HepG2 (cell line): ENCODE data around the gene EIF4EBP3. TPM values are rescaled to one million over a fixed set of nuclear protein-coding genes. Genes with fewer than 3 reads are reported as not detected.

Experiments used
- ATAC-seq: fragments of 200-7000 bp; cut with Tn5 transposase; 3 replicates; pipeline ENCODE4 v1.9.1; 2020; ENCODE audit warnings: mild to moderate bottlenecking, moderate library complexity
- BruUV-seq: library from RNA; stranded (reverse); fragments of 400-500 nt; replicated peaks from 2 replicates; lab custom pipeline; 2021; lab: Mats Ljungman, UMichigan
- CTCF ChIA-PET: fragments of 300-600 bp; formaldehyde crosslinking; extraction: SDS; loops from one replicate; lab custom pipeline; 2021; ENCODE audit warnings: low total read pairs, inconsistent platforms, low intra/inter-chr PET ratio; lab: Yijun Ruan, JAX
- POLR2A ChIA-PET: fragments of 350-600 bp; sonication (Branson Sonifier 250); formaldehyde crosslinking; loops from one replicate; lab custom pipeline; 2020; ENCODE audit warnings: antibody characterized with exemption, inconsistent platforms; lab: Yijun Ruan, JAX
- DNase-seq: peaks from one replicate; pipeline ENCODE4 v3.0.0-alpha.2; 2015; ENCODE audit warnings: low spot score
- FAIRE-seq: peaks from 3 replicates; lab custom pipeline; 2011; peaks lifted over from hg19 to GRCh38; lab: Jason Lieb, UNC
- H2AFZ ChIP-seq: one replicate; pipeline ENCODE4 v1.6.1; 2011; ENCODE audit warnings: low read length, inconsistent platforms
- H3K27ac ChIP-seq: fragments of 300-600 bp; 3 replicates; pipeline ENCODE4 v1.8.0; 2011; ENCODE audit warnings: mixed run types, mild to moderate bottlenecking, mixed read lengths, low read length, inconsistent platforms; ENCODE audit not compliant: insufficient read depth; ENCODE audit errors: extremely low read length
- H3K27me3 ChIP-seq, 2 experiments: fragments of 200-600 bp in 1 of 2; 2 replicates in 1 of 2; 3 replicates in 1 of 2; pipeline versions ENCODE4 v1.6.0 to v1.8.0; 2011; ENCODE audit warnings: low read length in 2 of 2, mild to moderate bottlenecking in 2 of 2, moderate library complexity in 2 of 2, inconsistent platforms in 1 of 2; ENCODE audit not compliant: insufficient read depth in 2 of 2, control insufficient read depth in 1 of 2
- H3K36me3 ChIP-seq, 2 experiments: fragments of 200-600 bp in 1 of 2; replicated peaks in 1 of 2; 2 replicates in 1 of 2; 3 replicates in 1 of 2; pipeline versions ENCODE4 v1.5.1 to v1.8.0; 2011; ENCODE audit warnings: low read length in 2 of 2, inconsistent platforms in 1 of 2; ENCODE audit not compliant: insufficient read depth in 2 of 2, control insufficient read depth in 1 of 2
- H3K4me1 ChIP-seq: 2 replicates; pipeline ENCODE4 v1.5.1; 2012; ENCODE audit warnings: low read length, inconsistent platforms; ENCODE audit not compliant: insufficient read depth
- H3K4me2 ChIP-seq: 2 replicates; pipeline ENCODE4 v1.6.0; 2011; ENCODE audit warnings: low read depth, low read length, inconsistent platforms
- H3K4me3 ChIP-seq, 3 experiments: fragments of 200-600 bp in 1 of 3; sonication (generic), shearing (Covaris generic) in 1 of 3; replicated peaks in 1 of 3; 2 replicates each; pipeline ENCODE4 v1.5.1; 2011 to 2016; ENCODE audit warnings: low read length in 3 of 3, inconsistent platforms in 2 of 3, low read depth in 2 of 3, mild to moderate bottlenecking in 2 of 3, control low read depth in 1 of 3, mixed read lengths in 1 of 3; ENCODE audit not compliant: insufficient read depth in 1 of 3
- H3K79me2 ChIP-seq: one replicate; pipeline ENCODE4 v1.6.1; 2011; ENCODE audit warnings: low read length, inconsistent platforms; ENCODE audit not compliant: insufficient read depth
- H3K9ac ChIP-seq: 2 replicates; pipeline ENCODE4 v1.6.0; 2011; ENCODE audit warnings: mild to moderate bottlenecking, low read depth, low read length, inconsistent platforms; ENCODE audit not compliant: insufficient read depth
- H3K9me3 ChIP-seq: 2 replicates; pipeline ENCODE4 v1.5.1; 2012; ENCODE audit warnings: mild to moderate bottlenecking, low read length
- H4K20me1 ChIP-seq: 2 replicates; pipeline ENCODE4 v1.6.0; 2011; ENCODE audit warnings: inconsistent platforms, mild to moderate bottlenecking, low read length, moderate library complexity; ENCODE audit not compliant: insufficient read depth
- CBX1 ChIP-seq: IDR thresholded peaks from one replicate; pipeline ENCODE4 v1.6.1; 2016; ENCODE audit warnings: antibody characterized with exemption, low read depth
- EHMT2 ChIP-seq: fragments of 200-600 bp; sonication (generic); IDR thresholded peaks from 2 replicates; pipeline ENCODE4 v1.7.0; 2017; ENCODE audit warnings: antibody characterized with exemption, low read depth, low read length, borderline replicate concordance
- HMGA1 ChIP-seq: sonication (generic); formaldehyde crosslinking; conservative IDR thresholded peaks from 2 replicates; pipeline ENCODE4 v1.4.0; 2020; ENCODE audit warnings: missing genetic modification reagents
- HNRNPH1 ChIP-seq: fragments of 200-400 bp; formaldehyde crosslinking; optimal IDR thresholded peaks from 2 replicates; pipeline ENCODE3; 2017; ENCODE audit warnings: mild to moderate bottlenecking, low read depth, low read length
- IKZF1 ChIP-seq: fragments of 450-650 bp; IDR thresholded peaks from 2 replicates; pipeline ENCODE4 v1.7.1; 2016
- MED1 ChIP-seq: sonication (generic); formaldehyde crosslinking; IDR thresholded peaks from 2 replicates; pipeline ENCODE4 v1.4.0; 2020; ENCODE audit warnings: missing genetic modification reagents
- POGZ ChIP-seq: sonication (generic); formaldehyde crosslinking; IDR thresholded peaks from 2 replicates; pipeline ENCODE4 v1.4.0; 2020; ENCODE audit warnings: mild to moderate bottlenecking, missing genetic modification reagents
- THAP11 ChIP-seq: IDR thresholded peaks from 2 replicates; pipeline ENCODE4 v1.6.1; 2016; ENCODE audit warnings: missing biosample characterization, missing genetic modification reagents
- ZBTB10 ChIP-seq: sonication (generic); formaldehyde crosslinking; IDR thresholded peaks from 2 replicates; pipeline ENCODE4 v1.4.0; 2020; ENCODE audit warnings: missing genetic modification reagents, borderline replicate concordance
- ZNF232 ChIP-seq: sonication (generic); formaldehyde crosslinking; IDR thresholded peaks from 2 replicates; pipeline ENCODE4 v1.4.0; 2020; ENCODE audit warnings: missing genetic modification reagents, borderline replicate concordance
- ZNF367 ChIP-seq: sonication (generic); formaldehyde crosslinking; IDR thresholded peaks from 2 replicates; pipeline ENCODE4 v1.4.0; 2020; ENCODE audit warnings: missing genetic modification reagents, borderline replicate concordance
- ZNF652 ChIP-seq: IDR thresholded peaks from 2 replicates; pipeline ENCODE4 v1.6.1; 2016; ENCODE audit warnings: low read depth, borderline replicate concordance
- ZNF709 ChIP-seq: sonication (generic); formaldehyde crosslinking; IDR thresholded peaks from 2 replicates; pipeline ENCODE4 v1.5.0; 2020; ENCODE audit warnings: mild to moderate bottlenecking, missing genetic modification reagents
- WGBS: methylation state at CpG from one replicate; pipeline ENCODE4 v1.1.6; 2017; ENCODE audit warnings: low lambda C conversion rate; 5-methylcytosine and 5-hydroxymethylcytosine counted together
- in situ Hi-C: cut with HindIII; loops from 2 replicates; pipeline ENCODE4 v1.10.0; 2017; ENCODE audit warnings: low pct_unique_long_range_greater_than_20kb; ENCODE audit not compliant: extremely low pct_ligation_motif_present
- intact Hi-C: fragments of 100-400 bp; cut with micrococcal nuclease; formaldehyde crosslinking; loops from one replicate; pipeline ENCODE4 v1.10.0; 2022; ENCODE audit not compliant: unreplicated experiment
- polyA plus RNA-seq, 8 experiments: library from polyadenylated mRNA; depleted of rRNA in 3 of 8; stranded (reverse) in 7 of 8; unstranded in 1 of 8; fragments of >200 nt; fragmentation: Illumina TruSeq in 4 of 8; extraction: Trizol in 4 of 8; gene quantifications; 2 replicates each; pipeline versions ENCODE4 v1.2.1 to v1.2.3, GENCODE V29; 2011 to 2016; ENCODE audit warnings: low read depth in 4 of 8, missing spikeins in 1 of 8, mixed read lengths in 1 of 8; ENCODE audit not compliant: insufficient read depth in 1 of 8
- total RNA-seq, 5 experiments: library from RNA; depleted of rRNA; stranded (reverse); fragments of >200 nt; fragmentation: Illumina TruSeq; extraction: Trizol; gene quantifications; 2 replicates each; pipeline ENCODE4 v1.2.3, GENCODE V29; 2016; ENCODE audit warnings: low read depth in 1 of 5
- TF ChIP-seq, protein P1 (sequence below): IDR thresholded peaks from 2 replicates; pipeline ENCODE4 v1.6.1; 2016
- TF ChIP-seq, protein P2 (sequence below), 2 experiments: fragments of 450-650 bp in 1 of 2; sonication (generic) in 1 of 2; formaldehyde crosslinking; IDR thresholded peaks; 2 replicates each; pipeline versions ENCODE4 v1.5.0 to v1.8.0; 2020 to 2022; ENCODE audit warnings: mild to moderate bottlenecking in 1 of 2, missing genetic modification reagents in 1 of 2
- TF ChIP-seq, protein P3 (sequence below): sonication (generic); formaldehyde crosslinking; IDR thresholded peaks from 2 replicates; pipeline ENCODE4 v1.9.0; 2022; ENCODE audit warnings: missing genetic modification reagents, mild to moderate bottlenecking, borderline replicate concordance
- TF ChIP-seq, protein P4 (sequence below): sonication (generic); formaldehyde crosslinking; IDR thresholded peaks from 2 replicates; pipeline ENCODE4 v1.4.0; 2020; ENCODE audit warnings: mild to moderate bottlenecking, missing genetic modification reagents, borderline replicate concordance

EIF4EBP3 gene
- total and polyA plus RNA-seq, 2 of the 13 experiments (the other 11 are each of a cell fraction or from before 2014, with no cell fraction given), result 0.61 to 1.7 TPM

- ATAC-seq (no peak), DNase-seq (no peak), FAIRE-seq (no peak)
- Histone ChIP-seq H3K36me3 (no peaks in the 10 kb centered on the region), H3K4me1 (peaks cover 36% of the 10 kb centered on the region), H3K9me3 (no peaks in the 10 kb centered on the region), H3K9ac (no peak overlapping the region), H3K4me3 (no peak overlapping the region), H3K27me3 (no peaks in the 10 kb centered on the region)
- CTCF ChIA-PET, result no interaction called here
- TF ChIP-seq ZNF232 (CRISPR knock-in tag) (no peak), HNRNPH1 (no peak), HMGA1 (CRISPR knock-in tag) (no peak), EHMT2 (no peak), ZNF367 (no peak), ZBTB10 (no peak), POGZ (CRISPR knock-in tag) (no peak), THAP11 (CRISPR knock-in tag) (no peak), CBX1 (no peak), IKZF1 (no peak), ZNF709 (CRISPR knock-in tag) (no peak), ZNF652 (no peak), MED1 (CRISPR knock-in tag) (no peak)
- TF ChIP-seq, protein P1, sequence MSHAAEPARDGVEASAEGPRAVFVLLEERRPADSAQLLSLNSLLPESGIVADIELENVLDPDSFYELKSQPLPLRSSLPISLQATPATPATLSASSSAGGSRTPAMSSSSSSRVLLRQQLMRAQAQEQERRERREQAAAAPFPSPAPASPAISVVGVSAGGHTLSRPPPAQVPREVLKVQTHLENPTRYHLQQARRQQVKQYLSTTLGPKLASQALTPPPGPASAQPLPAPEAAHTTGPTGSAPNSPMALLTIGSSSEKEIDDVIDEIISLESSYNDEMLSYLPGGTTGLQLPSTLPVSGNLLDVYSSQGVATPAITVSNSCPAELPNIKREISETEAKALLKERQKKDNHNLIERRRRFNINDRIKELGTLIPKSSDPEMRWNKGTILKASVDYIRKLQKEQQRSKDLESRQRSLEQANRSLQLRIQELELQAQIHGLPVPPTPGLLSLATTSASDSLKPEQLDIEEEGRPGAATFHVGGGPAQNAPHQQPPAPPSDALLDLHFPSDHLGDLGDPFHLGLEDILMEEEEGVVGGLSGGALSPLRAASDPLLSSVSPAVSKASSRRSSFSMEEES, result no peak
- TF ChIP-seq, protein P2, sequence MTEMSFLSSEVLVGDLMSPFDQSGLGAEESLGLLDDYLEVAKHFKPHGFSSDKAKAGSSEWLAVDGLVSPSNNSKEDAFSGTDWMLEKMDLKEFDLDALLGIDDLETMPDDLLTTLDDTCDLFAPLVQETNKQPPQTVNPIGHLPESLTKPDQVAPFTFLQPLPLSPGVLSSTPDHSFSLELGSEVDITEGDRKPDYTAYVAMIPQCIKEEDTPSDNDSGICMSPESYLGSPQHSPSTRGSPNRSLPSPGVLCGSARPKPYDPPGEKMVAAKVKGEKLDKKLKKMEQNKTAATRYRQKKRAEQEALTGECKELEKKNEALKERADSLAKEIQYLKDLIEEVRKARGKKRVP (CRISPR knock-in tag; IDR thresholded peaks at IDR 0.05), result no peak
- TF ChIP-seq, protein P3, sequence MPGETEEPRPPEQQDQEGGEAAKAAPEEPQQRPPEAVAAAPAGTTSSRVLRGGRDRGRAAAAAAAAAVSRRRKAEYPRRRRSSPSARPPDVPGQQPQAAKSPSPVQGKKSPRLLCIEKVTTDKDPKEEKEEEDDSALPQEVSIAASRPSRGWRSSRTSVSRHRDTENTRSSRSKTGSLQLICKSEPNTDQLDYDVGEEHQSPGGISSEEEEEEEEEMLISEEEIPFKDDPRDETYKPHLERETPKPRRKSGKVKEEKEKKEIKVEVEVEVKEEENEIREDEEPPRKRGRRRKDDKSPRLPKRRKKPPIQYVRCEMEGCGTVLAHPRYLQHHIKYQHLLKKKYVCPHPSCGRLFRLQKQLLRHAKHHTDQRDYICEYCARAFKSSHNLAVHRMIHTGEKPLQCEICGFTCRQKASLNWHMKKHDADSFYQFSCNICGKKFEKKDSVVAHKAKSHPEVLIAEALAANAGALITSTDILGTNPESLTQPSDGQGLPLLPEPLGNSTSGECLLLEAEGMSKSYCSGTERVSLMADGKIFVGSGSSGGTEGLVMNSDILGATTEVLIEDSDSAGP (CRISPR knock-in tag), result no peak
- TF ChIP-seq, protein P4, sequence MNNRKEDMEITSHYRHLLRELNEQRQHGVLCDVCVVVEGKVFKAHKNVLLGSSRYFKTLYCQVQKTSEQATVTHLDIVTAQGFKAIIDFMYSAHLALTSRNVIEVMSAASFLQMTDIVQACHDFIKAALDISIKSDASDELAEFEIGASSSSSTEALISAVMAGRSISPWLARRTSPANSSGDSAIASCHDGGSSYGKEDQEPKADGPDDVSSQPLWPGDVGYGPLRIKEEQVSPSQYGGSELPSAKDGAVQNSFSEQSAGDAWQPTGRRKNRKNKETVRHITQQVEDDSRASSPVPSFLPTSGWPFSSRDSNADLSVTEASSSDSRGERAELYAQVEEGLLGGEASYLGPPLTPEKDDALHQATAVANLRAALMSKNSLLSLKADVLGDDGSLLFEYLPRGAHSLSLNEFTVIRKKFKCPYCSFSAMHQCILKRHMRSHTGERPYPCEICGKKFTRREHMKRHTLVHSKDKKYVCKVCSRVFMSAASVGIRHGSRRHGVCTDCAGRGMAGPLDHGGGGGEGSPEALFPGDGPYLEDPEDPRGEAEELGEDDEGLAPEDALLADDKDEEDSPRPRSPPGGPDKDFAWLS (CRISPR knock-in tag), result no peak
- TF ChIP-seq, all 625 proteins: peak for 0
- Histone ChIP-seq H4K20me1 (no peaks in the 10 kb centered on the region), H3K4me2 (no peak overlapping the region), H2AFZ (no peak overlapping the region), H3K79me2 (no peaks in the 10 kb centered on the region), H3K27ac (no peak overlapping the region)
- no TSS peak for BruUV-seq
- intact Hi-C loops (no loop called here), in situ Hi-C loops (no loop called here)
- POLR2A ChIA-PET, result no interaction called here
- 64% methylated on average over 5 of the region's 5 CpGs for WGBS
Measured at GRCh38 chr5:140571105-140571504, 23.6 kb downstream of the EIF4EBP3 start.
